NT2/D1 (cell line): Measurements from ENCODE around the gene CYP3A5.

ENCODE experiments used
- SUZ12 ChIP-seq: IDR thresholded peaks from 2 replicates; pipeline ENCODE4 v1.6.1; 2011; ENCODE audit not compliant: insufficient read length, insufficient read depth; ENCODE audit errors: extremely low read depth
- YY1 ChIP-seq: IDR thresholded peaks from 2 replicates; pipeline ENCODE4 v1.6.1; 2011; ENCODE audit not compliant: insufficient read length, insufficient read depth
- ZNF274 ChIP-seq: IDR thresholded peaks from 2 replicates; pipeline ENCODE4 v1.6.1; 2011; ENCODE audit warnings: mild to moderate bottlenecking, low read depth, low read length

DNA sequence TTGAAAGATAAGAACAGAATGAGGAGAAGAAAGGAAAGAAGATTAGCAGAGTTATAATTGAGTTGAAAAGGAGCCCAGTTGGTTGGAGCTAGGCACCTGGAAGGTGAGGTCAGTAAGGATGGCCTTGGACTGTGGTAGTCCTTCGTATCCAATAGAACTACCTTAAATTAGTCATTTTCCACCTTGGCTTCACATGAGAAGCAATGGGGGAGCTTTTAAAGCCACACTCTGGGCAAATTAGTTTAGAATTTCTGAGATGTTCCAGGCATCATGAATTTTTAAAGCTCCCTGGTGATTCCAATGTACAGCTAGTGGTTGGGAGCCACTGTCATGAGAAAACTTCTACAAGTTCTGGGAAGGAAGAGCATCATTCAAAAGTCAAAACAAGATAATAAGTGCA, 27.3 kb upstream of the CYP3A5 start:
- TF ChIP-seq YY1: no peak
- TF ChIP-seq SUZ12: no peak
- no peak for TF ChIP-seq ZNF274
